NCI-H2227 treated with DMSO at 0.1 percent for 48 hours (cell line): ENCODE data around the gene STIM1.
A peak's percentile ranks its signal among the peaks of the same experiment; 100 is the strongest.

Source experiments
- DNase-seq: peaks from one replicate; lab custom pipeline; 2025; lab: John Stamatoyannopoulos, UW

The STIM1 gene

DNA sequence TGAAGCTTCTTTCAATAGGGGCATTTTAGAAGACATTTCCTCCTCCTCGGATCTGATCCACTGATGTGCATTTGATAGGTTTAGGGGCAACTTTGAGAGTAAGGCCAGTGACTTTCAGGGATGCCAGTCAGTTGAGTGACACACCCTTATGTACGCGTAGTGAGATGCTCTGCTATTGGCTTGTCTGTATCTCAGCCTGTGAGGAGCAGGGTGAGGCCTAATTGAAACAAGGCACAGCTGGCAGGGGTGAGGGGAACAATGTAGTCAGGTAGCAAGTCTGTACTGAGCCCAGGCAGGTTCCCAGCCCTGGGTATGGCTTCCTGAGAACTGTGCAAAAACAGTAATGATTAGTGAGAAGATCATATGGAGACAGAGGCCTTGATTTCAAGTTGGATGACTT is 61.5 kb downstream of the STIM1 start:
- no peak for DNase-seq

- peak; percentile 88 for DNase-seq
Observed at GRCh38 chr11:3920148-3920852, 64.8 kb downstream of the STIM1 start.

GRCh38 chr11:3922056-3922455 is 66.6 kb downstream of the STIM1 start:
- DNase-seq = no peak

GRCh38 chr11:3925513-3925912 is 70.0 kb downstream of the STIM1 start:
- DNase-seq = no peak

- DNase-seq = no peak
Observed at GRCh38 chr11:3926458-3927095, 71.1 kb downstream of the STIM1 start.

DNA sequence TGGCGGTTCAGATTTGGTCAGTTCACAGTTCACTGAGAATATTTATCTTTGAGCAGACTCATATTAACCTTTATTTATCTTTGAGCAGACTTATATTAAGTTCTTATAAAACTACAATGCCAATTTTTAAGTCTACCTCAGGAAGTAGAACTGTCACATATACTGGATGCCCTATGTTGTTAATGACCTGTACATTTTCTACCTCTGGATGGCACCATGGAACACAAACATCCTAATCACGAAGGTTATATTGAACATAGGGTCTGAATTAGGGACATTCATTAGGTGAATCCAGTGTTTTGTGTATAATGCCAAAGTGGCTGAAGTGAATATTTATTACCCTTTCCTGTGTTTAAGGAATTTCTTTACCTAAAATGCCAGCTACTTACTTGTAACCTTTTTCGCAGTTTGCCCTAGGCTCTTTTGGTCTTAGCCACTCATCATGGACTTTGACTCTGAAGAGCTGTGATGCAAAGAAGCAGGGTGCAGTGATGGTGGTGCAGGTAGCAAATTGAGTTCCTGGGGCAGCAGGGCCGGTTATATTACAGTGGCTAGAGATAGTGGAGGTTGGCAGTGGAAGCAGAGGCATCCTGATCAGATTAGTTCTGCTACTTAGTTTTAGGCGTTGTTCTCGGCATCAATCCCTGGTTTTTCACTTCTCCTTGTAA is 71.8 kb downstream of the STIM1 start:
- no peak for DNase-seq

DNA sequence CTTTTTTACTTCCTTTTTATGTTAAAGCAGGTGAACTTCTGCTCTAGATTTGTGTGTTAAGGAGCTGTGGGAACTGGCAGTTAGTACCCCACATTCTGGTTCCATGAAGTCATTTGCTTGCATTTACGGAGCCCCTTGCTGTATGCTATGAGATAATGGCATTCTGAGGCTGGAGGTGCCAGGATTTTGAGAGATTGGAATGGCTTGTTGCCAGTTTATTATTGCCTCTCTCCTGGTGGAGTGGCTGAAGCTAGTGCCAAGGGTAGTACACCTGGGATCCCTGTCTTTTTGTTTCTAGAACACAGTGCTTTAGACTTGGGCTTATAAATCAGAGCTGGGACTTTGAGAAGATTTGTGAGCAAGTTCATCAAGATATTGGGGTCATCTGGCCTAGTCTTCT is 73.8 kb downstream of the STIM1 start:
- no peak for DNase-seq

DNA sequence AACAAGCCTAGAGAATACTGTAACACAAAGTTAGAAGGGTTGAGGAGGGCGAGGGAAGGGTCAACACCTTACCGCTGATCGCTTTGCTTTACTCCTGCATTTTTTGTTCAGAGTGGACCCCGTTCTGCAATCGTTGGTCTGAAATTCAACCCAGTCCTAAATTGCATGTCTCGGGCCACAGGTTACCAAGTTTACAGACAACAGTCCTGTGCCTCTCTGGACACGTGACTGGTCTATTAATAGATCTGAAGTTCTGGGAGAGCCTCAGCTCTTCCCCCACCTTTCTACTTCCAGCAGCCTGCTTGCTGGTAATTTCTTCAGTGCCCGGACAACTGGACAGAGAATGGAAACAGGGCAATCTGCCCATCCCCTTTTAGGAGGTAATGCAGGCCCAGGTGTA is 74.2 kb downstream of the STIM1 start:
- DNase-seq = no peak

DNA sequence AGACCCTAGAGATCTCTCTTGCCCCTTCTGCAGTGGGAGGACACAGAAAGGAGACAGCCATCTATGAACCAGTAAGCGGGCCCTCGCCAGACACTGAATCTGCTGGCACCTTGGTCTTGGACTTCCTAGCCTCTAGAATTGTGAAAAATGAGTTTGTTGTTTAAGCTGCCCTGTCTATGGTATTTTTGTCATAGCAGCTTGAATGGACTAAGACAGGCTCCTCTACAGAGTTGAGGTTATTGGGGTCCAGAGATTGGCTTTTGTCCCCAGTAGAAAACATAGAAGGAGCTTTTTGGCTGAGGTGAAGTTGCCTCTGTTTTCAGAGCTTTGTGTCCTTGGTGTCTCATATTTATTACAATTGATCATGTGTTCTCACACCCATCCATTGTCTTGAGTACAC is 77.2 kb downstream of the STIM1 start:
- DNase-seq = no peak

- no peak for DNase-seq
Observed at GRCh38 chr11:3933165-3933628, 77.7 kb downstream of the STIM1 start.

- no peak for DNase-seq
Observed at GRCh38 chr11:3934658-3935057, 79.2 kb downstream of the STIM1 start.

- DNase-seq = no peak
Observed at GRCh38 chr11:3936517-3936916, 81.1 kb downstream of the STIM1 start.

DNA sequence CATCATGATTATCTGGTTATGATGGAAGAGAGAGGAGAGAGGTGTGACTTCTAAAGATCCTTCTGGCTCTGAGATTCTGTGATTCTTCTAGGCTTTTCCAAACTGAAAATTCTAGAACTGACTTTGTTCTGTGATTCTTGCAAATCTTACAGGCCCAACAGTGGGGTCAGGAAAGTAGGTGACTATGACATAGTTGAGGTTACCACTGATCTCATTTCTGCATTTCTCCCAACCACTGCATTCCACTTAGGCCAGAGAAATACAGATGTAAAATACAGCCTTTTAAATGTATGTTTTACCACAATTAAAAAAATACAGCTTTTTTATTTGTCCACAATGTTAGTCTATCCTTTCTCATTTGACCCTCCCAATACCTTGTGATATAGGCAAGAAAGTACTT is 83.7 kb downstream of the STIM1 start:
- no peak for DNase-seq

DNA sequence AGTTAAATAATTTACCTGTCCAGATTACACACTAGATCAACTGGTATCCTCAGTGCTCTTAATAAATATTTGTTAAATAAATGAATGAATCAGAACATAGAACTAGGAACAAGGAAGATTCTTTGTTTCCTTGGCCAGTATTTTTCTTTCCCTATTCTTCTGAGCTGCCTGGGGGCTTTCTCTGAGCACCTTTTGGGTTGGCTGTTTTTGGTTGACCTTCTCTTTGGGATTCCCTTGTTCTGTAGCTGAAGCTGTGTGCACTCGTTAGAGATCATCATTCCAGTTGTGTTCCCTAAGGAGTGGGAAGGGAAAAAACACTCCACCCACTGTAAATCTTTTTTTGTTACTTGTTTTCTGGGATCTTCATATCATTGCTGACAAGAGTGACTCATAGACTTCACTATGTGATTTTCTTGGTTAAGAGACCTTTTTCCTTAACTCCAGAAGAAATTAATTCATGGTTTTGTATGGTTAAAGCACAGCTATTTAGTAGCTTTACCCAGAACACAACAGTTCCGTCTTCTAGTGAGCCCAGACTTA is 84.3 kb downstream of the STIM1 start:
- DNase-seq = no peak

DNA sequence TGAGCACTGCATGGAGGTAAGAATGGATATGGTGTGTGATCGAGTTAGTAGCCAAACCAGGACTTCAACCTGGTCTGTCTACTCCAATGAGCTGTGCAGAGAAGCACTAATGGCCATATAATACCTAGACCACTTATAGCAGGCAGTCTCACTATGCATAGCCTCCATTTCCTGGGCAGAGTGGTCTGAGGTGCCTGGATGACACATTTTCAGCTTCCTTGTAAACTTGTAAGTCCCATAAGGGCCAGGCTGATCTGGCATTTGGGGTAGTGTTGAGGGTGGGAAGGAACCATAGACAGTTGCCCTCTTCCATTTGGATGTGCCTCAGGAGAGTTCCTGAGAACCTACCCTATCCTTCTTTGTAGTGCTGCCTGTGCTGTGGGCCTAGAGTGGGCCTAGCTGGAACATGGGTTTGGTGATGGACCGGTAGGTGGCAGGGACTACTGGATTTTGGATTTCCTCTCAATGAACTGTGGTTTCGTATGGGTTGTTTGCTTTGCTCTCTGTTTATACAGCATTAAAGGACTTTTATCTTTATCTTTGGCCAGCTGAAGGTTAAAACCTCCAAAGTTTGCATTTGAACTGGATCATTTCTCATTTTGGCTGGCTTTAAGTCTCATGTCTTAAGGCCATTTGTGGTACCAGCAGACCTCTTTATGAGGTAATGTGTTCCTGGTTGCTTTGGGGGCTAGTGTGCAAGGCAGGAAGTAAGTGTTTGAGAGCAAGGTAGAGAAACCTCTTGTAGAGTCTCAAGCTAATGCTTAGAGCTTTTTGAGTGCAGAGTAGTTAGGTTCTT is 86.9 kb downstream of the STIM1 start:
- DNase-seq = no peak

GRCh38 chr11:3942956-3943497 is 87.6 kb downstream of the STIM1 start:
- DNase-seq = no peak

DNA sequence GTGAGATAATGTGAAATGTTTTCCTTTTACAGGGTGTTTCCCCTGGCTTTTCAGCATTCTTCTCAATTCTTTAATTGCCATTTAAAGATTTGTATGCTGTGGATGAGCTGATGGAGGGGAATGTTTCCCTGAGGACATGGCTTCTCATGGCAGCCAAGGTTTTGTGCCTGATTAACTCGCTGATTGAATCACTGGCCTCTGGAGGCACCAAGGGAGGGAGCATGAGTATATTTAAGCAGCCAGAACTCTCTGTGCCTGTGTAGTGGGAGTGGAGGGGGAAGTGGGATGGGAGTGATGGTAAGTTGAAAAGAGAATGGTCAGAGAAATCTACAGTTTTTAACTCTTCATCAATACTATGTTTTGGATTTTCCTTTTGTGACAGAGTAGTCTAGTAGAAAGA is 88.7 kb downstream of the STIM1 start:
- no peak for DNase-seq

GRCh38 chr11:3946455-3947017 is 91.1 kb downstream of the STIM1 start:
- no peak for DNase-seq

- DNase-seq = no peak
Observed at GRCh38 chr11:3947061-3947460, 91.6 kb downstream of the STIM1 start.

DNA sequence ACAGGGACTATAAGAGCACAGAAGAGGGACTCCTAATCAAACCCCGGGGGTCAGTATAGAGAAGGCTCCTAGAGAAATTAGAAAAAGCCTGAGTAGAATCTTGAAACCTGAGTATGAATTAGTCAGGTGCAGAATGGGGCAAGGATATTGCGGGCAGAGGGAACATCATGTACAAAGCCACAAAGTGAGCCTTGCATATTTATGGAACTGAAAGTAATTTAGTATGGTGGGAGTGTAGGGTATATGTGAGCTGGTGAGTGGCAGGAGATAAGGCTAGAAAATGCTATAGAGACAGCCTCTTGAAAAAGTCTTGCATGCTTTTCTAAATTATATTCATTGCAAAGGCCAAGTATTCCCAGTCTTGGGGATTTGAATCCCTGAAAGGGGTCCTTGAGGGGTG is 93.7 kb downstream of the STIM1 start:
- DNase-seq = no peak

DNA sequence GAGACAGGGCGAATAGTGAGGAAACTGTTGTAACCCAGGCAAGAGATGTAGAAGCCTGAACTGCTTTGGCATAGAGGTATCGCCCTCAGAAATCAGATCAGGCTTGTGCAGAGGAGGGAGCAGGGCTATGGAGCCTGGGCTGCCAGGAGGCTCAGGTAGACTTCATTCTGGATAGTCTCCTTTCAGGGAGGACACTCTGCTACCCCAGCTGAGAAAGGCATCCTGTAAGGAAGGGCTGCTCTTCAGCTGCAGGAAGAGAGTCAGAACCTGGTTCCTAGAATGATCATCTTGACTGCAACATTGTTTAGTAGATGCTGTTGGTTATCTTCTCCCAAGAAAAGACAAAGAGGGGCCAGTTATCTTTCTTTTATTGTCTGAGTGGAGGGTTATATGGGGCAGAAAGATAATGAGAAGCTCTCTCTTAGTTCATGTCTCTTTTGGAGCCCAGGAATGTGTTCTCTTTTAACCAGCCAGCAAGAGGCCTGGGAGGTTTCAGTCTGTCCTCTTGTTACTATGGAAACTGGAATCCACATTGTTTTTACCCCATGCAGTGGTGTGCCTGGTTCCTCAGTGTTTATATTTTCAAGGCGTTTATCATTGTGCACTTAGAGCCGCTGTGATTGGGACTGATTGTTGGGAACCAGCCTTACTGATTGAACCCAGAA is 95.7 kb downstream of the STIM1 start:
- DNase-seq = peak; percentile 84
